NCI-H524 treated with DMSO at 0.1 percent for 48 hours (cell line): ENCODE measurements around the gene ICAM2.
A peak's percentile ranks its signal among the peaks of the same experiment; 100 is the strongest.
"Not testable (repeated sequence)": the region's sequence is repeated elsewhere in the genome, so short reads cannot be mapped to it uniquely, and the experiment has no call there.

ENCODE experiments used
- DNase-seq: peaks from one replicate; lab custom pipeline; 2025; lab: John Stamatoyannopoulos, UW

ICAM2 gene

GRCh38 chr17:64009571-64010402, 10.6 kb downstream of the ICAM2 start:
- DNase-seq, result no peak

- no peak for DNase-seq
These were observed 11.6 kb downstream of the ICAM2 start for GRCh38 chr17:64008830-64009229.

GRCh38 chr17:64008346-64008745, 12.1 kb downstream of the ICAM2 start:
- no peak for DNase-seq

GRCh38 chr17:64007838-64008282, 12.6 kb downstream of the ICAM2 start:
- DNase-seq, result no peak

DNA sequence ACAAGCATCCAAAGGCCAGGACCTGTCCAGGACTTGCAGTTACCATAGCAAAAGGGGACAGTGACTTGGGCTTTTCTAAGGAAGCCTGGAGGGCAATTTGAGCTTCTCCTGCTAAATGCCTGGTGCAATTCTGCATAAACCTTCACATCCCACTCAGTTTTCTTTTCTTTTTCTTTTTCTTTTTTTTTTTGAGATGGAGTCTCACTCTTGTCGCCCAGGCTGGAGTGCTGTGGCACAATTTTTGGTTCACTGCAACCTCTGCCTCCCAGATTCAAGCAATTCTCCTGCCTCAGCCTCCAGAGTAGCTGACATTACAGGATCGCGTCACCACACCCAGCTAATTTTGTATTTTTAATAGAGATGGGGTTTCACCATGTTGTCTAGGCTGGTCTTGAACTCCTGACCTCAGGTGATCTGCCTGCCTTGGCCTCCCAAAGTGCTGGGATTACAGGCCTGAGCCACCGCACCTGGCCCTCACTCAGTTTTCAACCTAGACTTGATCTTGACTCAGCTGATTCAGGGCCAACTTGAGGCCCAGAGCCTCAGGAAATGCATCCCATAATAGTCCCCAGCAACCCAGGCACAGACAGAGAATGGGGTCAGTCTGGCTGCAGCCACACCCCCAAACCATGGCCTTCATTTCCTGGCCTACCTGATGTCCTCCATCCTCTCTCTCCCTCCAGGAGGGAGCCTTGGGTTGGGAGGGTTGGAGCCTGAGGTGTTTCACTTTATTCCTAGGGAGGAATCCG, 13.2 kb downstream of the ICAM2 start:
- DNase-seq, result not testable (repeated sequence)

DNA sequence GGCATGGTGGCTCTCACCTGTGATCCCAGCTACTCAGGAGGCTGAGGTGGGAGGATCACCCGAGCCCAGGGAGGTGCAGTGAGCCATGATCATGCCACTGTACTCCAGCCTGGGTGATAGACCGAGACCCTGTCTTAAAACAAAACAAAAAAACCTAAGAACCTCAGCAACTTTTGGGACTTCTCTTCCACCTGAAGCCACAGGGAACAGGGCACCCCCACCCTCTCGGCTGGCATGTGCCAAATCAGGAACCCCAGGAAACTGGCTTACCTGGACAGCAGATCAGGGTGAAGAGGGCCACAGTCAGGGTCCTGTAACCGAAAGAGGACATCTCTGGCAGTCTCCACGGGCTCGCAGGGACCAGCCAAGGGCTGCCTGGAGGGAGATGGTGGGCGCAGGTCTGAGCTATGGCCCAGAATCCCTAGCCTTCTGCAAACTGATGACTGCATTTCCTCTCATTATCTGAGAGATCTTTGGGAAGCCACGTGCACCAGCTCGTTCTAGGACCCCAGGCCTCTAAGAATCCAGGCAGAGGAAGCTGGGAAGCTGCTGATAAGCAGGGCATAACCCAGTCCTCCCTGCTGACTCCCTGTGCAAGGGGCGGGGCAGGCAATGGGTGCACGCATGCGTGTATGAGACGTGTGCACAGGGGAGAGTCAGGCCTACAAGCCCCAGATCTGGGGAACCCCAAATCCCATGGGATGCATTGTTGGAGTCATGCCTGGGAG, 13.9 kb downstream of the ICAM2 start:
- DNase-seq, result no peak

GRCh38 chr17:64005734-64006167, 14.7 kb downstream of the ICAM2 start:
- DNase-seq, result peak; percentile 70

DNA sequence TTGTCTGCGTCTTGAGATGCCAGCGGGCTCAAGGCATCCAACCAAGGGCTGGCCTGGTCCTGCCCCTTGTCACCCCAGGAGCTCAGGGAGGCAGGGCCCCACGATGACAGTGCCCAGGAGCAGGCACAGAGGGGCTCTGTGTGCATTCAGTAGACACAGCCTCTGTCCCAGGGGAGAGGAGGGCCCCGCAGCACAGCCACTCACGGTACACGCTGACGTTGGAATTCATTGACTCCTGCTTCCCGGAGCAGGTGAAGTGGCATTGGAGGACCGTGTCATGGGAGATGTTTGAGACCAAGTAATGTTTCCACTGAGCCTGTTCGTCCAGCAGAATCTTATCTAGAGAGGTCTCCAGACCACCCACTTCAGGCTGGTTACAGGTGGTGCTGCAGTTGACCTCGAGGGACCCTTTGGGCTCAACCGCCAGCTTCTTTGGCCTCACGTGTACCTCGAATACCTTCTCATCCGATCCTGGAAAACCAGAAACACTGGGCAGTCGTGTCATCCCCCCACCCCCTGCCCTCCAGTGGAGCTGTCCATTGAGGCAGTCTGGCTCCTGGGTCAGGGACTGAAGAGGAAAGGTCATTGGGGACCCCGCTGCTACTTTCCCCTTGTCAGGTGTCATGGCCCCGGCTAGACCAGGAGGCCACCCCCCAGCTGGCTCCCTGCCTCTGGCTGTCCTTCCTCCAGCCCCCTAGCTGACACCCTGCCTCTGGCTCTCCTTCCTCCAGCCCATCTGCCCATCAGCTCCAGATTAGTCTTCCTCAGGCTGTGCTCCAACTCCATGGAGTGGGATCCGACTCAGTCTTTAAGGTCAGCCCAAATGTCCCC, 15.3 kb downstream of the ICAM2 start:
- DNase-seq, result no peak

DNA sequence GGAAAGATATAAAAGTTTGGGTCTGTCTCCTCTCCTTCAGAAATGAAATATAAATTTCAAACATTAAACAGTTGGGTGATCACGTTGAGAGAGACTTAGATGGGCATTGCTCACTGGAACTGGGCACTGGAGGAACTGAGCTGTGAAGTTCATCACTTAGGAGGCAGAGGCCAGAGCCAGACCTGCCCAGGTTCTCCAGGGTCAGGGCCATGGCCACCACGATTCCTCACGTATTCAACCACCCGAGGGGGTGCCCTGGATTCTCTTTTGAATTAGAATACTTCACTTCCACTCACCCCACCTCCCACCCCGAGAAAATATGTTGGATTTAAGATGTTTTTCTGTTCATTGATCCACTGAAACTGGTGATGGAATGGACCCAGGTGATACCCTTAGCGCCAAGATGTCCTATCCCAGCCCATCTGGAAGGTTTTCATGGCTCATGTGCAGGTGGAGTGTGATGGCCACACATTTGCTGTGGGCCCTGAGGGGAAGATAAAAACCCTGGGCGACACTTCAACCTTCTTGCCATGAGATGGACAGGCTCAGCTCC, 16.1 kb downstream of the ICAM2 start:
- DNase-seq, result no peak

DNA sequence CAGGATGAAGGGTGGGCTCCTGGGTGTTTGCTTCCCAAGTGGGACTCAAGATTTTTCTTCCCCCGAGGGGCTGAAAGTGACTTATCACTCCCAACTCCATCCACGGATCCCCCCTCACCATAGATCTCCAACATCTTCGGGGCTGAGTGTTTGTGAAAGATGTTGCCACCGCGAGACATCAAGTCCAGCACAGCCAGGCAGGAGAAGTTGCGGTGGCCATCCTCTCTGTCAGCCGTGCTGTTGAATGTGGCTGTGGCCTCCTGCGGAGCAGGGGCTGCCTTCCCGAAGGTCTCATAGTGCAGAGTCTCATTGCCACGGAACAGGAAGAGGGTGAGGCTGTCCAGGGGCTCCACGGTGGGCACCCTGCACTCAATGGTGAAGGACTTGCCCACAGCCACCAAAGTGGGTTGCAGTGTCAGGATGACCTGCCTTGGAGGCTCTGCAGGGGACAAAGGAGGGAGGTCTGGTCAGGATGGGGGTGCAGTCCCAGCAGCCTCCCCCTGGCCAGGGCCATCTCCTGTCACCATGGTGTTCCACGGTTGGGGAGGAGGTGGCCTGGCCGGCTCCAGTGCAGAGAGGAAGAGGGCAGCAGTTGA, 16.8 kb downstream of the ICAM2 start:
- no peak for DNase-seq

GRCh38 chr17:64002658-64003525, 17.5 kb downstream of the ICAM2 start:
- no peak for DNase-seq

DNA sequence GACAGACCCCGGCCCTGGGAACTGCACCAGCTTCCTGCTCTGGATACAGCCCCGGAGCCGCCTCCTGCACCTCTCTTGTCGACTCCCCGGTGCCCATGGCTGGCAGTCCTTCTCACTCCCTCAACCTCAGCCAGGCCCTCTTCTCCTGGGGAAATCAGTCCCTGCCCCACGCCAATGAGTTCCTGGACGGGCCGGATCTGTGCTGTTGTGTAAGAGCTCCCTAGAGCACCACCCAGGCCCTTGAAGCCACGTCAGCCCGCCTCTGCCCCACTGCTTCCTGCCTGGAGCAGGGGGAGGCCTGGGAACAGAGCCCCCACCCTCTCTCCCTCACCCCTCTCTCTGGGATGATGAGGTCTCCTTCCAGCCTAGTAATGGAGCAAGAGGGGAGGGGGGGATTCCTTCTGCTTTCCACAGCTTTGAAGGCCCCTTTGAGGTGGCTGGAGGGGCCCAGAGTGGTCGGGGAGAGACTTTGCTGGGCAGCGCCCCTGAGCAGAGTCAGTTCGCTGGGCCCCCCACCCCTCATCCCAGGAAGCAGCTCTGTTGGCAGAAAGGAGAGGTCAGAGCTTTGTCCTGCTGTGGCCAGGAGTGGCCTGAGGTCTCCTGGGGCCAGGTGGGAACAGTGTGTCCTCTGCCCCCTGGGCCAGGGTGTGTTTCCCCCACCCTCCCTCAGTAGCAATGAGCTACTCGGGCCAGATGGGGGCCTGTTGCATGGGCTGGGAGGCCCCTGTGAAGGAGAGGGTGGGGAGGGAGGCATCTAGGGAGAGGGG, 18.5 kb downstream of the ICAM2 start:
- no peak for DNase-seq

GRCh38 chr17:64001091-64001579, 19.3 kb downstream of the ICAM2 start:
- DNase-seq, result no peak

DNA sequence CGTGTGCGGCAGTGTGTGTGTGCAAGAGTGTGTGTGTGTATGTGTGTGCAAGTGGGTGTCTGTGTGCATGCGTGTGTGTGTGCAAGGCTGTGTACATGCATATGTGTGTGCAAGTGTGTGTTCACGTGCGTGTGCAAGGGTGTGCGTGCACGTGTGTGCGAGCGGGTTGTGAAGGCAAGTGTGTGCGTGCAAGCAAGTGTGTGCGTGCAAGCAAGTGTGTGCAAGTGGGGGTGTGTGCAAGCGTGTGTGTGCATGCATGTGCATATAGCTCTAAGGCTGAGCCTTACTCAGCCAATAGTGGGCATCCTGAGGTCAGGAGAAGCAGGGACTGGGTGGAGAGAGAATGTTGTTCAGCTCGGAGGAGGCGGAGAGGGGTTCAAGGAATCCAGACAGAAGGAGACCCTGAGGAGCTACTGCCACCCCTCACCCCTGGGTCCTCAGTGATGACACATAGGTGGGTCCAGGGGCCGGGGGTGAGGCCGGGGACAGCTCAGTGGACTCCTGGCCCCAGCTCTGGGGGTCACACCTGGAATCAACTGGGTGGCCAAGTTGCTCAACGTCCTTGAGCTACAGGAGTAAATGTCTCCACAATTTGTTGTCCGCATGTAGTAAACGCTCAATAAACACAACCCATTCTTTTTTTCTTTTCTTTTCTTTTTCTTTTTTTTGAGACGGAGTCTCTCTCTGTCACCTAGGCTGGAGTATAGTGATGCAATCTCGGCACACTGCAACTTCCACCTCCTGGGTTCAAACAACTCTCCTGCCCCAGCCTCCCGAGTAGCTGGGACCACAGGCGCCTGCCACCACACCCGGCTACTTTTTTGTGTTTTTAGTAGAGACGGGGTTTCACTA, 20.5 kb downstream of the ICAM2 start:
- no peak for DNase-seq

DNA sequence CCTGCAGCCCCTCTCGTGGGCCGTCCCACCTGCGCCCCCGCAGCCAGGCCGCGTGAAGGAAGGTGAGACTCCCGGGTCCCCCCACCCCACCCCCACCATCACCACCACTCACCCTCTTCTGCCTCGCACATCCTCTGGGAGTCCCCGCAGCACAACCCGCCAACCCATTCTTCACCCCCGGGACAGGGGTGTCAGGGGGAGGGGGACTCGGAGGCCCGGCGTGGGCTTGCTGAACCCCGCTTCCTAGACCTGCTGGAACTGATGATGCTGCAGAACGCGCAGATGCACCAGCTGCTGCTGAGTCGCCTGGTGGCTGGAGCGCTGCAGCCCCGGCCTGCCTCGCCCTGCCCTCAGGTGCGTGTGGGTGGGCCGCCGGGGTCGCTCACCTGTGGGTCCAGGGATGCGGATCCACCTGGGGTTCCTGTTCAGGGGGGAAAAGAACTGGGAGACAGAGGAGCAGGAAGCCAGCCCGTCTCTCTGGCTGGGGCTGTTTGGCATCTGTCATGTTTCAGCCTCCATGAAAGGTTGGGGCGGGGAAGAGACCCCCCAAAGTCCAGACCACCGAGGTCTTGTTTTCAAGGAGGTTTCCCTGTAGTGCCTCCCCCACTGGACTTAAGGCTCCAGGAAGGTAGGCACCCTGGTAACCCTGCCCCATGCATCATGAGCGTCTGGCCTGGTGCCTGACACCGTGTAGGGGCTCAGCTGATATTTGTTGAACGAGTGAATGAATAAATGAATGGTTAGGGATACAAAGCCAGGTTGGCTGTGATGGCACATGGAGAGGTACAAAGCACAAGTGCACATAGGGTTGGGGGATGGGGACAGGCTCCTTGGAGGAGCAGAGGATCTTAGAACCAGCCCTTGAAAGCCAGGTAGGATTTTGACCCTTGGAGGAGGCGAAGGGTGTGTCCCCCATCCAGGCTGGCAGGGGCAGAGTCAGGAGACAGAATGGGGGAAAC, 21.4 kb downstream of the ICAM2 start:
- no peak for DNase-seq

GRCh38 chr17:63998050-63998720, 22.2 kb downstream of the ICAM2 start, which contains the start of gene PRR29:
Gene PRR29 (plus strand): TSS chr17:63998351. CDS start chr17:63998365, 14 bp downstream.
- DNase-seq, result peak; percentile 2
